GM12865 (cell line): ENCODE results near the gene SLC50A1.

Experiments used
- DNase-seq: peaks from one replicate; pipeline ENCODE4 v3.0.0; 2010; ENCODE audit warnings: low read depth
- H3K4me3 ChIP-seq: 2 replicates; pipeline ENCODE4 v1.5.1; 2011; ENCODE audit warnings: mild to moderate bottlenecking, low read depth, low read length, control low read depth
- CTCF ChIP-seq: IDR thresholded peaks from 2 replicates; pipeline ENCODE4 v1.5.1; 2011; ENCODE audit warnings: low read length, control low read depth, low read depth, inconsistent platforms; ENCODE audit not compliant: insufficient read depth; ENCODE audit errors: missing control alignments

The SLC50A1 gene

DNA sequence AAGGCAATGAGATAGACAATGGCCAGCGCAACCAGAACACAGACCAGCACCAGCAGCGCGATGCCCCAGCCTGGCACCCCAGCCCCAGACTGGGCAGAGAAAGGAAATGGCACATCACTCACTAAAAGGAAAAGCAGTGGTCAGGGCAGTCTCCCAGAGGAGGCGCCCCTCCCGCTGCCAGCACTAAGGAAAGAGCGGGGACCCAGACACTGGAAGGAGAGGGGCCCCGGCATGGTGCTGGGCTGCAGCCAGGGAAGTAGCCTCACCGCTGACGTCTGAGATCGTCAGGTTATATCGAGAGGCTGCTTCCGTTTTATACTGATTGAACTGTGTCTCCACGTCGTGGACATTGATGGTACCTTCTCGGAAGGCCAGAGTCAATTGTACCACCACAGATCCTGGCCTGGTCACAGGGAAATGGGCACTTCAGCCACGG is 51.8 kb downstream of the SLC50A1 start:
- H3K4me3 ChIP-seq, result no peak overlapping the region
- no peak for DNase-seq
- TF ChIP-seq CTCF, result no peak

DNA sequence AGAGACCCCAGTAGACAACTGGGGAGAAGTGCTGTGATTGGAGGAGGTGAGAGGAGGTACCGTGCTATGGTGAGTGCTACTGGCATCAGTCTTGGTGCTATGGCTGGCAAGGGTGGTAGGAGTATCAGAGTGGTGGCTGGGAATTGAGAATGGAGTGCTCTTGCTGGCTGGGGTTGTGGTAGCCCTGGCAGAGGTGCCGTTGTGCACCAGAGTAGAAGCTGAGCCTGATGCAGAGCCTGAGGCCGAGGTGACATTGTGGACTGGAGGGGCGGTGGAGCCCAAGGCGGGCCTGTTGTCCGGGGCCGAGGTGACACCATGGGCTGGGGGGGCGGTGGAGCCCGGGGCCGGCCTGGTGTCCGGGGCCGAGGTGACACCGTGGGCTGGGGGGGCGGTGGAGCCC is 52.6 kb downstream of the SLC50A1 start:
- TF ChIP-seq CTCF, result no peak
- no peak for DNase-seq
- no peak overlapping the region for H3K4me3 ChIP-seq
